T-helper 1 cell treated with Interleukin-12 subunit alpha and Interleukin-12 subunit beta and Interleukin-4 antibody, amounts not matched to agents 30 μg/mL and 1 μg/mL, for 36 hours (primary cell): ENCODE results near the gene UBE2L3.

Experiments used
- H3K27ac Mint-ChIP-seq: one replicate; pipeline ENCODE4 v1.8.0; 2021; ENCODE audit warnings: mild to moderate bottlenecking, mixed read lengths
- H3K27me3 Mint-ChIP-seq: one replicate; pipeline ENCODE4 v1.8.0; 2021; ENCODE audit warnings: low read depth, mixed read lengths
- H3K36me3 Mint-ChIP-seq: one replicate; pipeline ENCODE4 v1.8.0; 2021; ENCODE audit warnings: low read depth, mixed read lengths
- H3K4me1 Mint-ChIP-seq: one replicate; pipeline ENCODE4 v1.8.0; 2021; ENCODE audit warnings: low read depth, mixed read lengths
- H3K4me3 Mint-ChIP-seq: one replicate; pipeline ENCODE4 v1.8.0; 2021; ENCODE audit warnings: mild to moderate bottlenecking, moderate library complexity, mixed read lengths
- H3K9me3 Mint-ChIP-seq: one replicate; pipeline ENCODE4 v1.8.0; 2021; ENCODE audit warnings: mixed read lengths

The UBE2L3 gene

DNA sequence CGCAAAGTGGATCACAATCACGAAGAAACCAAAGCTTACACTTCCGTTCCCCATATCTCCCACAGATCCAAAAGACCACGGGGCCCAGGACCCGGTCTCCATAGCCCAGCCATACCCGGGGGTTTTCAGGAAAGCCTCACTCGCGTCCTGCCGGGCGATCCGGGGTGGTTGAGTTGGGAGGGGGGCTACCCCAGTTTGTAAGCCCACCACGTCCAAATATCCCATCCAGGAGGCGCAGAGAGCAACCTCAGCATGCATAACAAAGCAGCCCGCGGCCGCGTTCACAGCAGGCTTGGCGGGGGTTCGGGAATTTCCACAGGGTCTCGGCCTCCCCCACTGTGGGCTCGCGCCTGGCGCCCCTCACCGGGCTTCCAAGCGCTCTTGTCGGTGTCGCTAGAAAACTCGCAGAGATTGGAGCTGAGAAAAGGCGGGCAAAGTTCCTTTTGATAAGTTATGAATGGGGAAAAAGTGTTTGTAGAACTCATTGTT is 84.1 kb downstream of the UBE2L3 start:
- Mint-ChIP-seq H3K27ac (peak overlapping the region; percentile 84), H3K4me1 (peaks cover 27% of the 10 kb centered on the region), H3K36me3 (peaks cover 10% of the 10 kb centered on the region), H3K9me3 (no peaks in the 10 kb centered on the region), H3K4me3 (peak overlapping the region; percentile 92), H3K27me3 (no peaks in the 10 kb centered on the region)

DNA sequence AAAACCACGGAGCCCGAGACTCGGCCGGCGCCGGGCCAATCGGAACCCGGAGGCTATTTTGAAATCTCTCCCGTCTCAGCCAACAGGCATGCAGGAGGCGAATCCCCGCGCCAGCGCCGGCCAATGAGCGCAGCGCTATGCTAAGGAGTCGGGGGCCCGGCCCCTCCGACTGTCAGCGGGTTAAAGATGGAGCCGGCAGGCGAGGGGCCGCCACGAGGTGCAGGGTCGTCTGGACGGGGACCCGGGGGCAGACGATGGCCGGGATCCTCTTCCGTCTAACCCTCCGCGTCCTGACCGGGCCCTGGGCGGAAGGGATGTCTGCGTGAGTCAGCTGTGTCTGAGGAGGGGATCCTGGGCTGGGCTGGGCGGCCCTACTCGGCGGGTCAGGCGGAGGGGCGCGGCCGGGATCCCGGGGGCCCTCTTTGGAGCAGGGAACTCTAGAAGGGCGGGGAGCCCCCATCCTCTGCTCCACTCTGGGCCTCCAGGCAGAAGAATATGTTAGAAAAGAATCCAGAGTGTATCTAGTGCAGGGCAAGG is 84.6 kb downstream of the UBE2L3 start:
- Mint-ChIP-seq H3K4me1 (peaks cover 29% of the 10 kb centered on the region), H3K9me3 (no peaks in the 10 kb centered on the region), H3K36me3 (peaks cover 6% of the 10 kb centered on the region), H3K4me3 (peak overlapping the region; percentile 92), H3K27ac (peak overlapping the region; percentile 84), H3K27me3 (no peaks in the 10 kb centered on the region)

GRCh38 chr22:21652547-21653545 is 85.3 kb downstream of the UBE2L3 start:
- Mint-ChIP-seq H3K36me3 (peaks cover 6% of the 10 kb centered on the region), H3K9me3 (no peaks in the 10 kb centered on the region), H3K27me3 (no peaks in the 10 kb centered on the region), H3K4me3 (peak overlapping the region; percentile 92), H3K4me1 (peaks cover 30% of the 10 kb centered on the region), H3K27ac (no peak overlapping the region)

GRCh38 chr22:21657020-21657359 is 89.5 kb downstream of the UBE2L3 start:
- H3K36me3 Mint-ChIP-seq, result peaks cover 4% of the 10 kb centered on the region
- H3K4me3 Mint-ChIP-seq, result peak overlapping the region; percentile 82
- H3K27ac Mint-ChIP-seq, result peak overlapping the region; percentile 79
- no peaks in the 10 kb centered on the region for H3K9me3 Mint-ChIP-seq
- H3K27me3 Mint-ChIP-seq, result no peaks in the 10 kb centered on the region
- peaks cover 15% of the 10 kb centered on the region for H3K4me1 Mint-ChIP-seq

- Mint-ChIP-seq H3K9me3 (no peaks in the 10 kb centered on the region), H3K4me3 (peak overlapping the region; percentile 85), H3K27ac (peak overlapping the region; percentile 79), H3K4me1 (peaks cover 15% of the 10 kb centered on the region), H3K27me3 (no peaks in the 10 kb centered on the region), H3K36me3 (peaks cover 4% of the 10 kb centered on the region)
These were observed 90.0 kb downstream of the UBE2L3 start for GRCh38 chr22:21657360-21658032.

DNA sequence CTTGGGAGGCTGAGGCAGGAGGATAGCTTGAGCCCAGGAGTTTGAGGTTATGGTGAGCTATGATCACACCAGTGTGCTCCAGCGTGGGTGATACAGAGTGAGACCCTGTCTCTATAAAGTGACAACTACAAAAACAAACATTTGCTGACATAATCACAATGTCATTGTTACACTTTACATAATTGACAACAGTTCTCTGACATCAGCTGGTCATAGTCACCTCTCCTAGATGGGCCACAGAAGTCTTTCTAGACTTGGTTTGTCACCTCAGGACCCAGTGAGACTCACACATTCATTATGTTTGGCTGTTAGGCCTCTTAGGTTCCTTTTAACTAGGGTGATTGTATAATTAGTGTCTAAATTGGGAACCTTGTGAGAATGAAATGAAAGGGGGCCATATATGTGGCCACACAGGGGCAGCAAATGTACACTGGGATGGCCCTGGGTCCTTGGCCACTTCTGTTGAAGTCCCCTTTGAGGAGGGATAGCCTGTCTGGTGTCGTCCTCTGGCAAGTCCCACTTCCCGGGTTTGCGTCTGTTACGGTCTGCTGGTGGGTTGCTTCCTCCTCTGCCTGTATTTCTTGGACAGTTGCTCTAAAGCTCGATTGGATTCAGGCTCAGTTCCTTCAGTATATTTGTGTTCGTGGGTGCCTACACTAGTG is 92.5 kb downstream of the UBE2L3 start:
- H3K9me3 Mint-ChIP-seq, result no peaks in the 10 kb centered on the region
- no peak overlapping the region for H3K4me3 Mint-ChIP-seq
- H3K36me3 Mint-ChIP-seq, result no peaks in the 10 kb centered on the region
- peaks cover 12% of the 10 kb centered on the region for H3K4me1 Mint-ChIP-seq
- no peak overlapping the region for H3K27ac Mint-ChIP-seq
- no peaks in the 10 kb centered on the region for H3K27me3 Mint-ChIP-seq

- no peaks in the 10 kb centered on the region for H3K9me3 Mint-ChIP-seq
- H3K27ac Mint-ChIP-seq, result no peak overlapping the region
These were observed 93.4 kb downstream of the UBE2L3 start for GRCh38 chr22:21660904-21661303.

DNA sequence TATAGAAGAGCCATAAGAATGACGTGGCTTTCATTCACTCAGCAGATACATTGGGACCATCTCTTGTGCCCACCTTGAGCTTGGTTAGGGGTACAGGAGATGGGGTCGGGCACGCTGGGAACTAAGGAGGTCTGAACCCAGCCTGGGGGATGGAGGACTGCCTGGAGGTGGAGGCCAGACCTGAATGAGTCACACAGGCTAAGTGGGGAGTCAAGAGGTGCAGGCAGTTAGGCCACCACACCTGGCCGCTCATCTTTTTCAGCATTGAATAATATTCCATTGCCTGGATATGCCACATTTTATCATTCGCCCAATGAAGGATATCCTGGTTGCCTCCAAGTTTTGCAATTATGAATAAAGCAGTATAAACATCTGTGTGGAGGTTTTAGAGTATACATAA is 94.5 kb downstream of the UBE2L3 start:
- Mint-ChIP-seq H3K9me3 (no peaks in the 10 kb centered on the region), H3K4me1 (peaks cover 9% of the 10 kb centered on the region), H3K27me3 (no peaks in the 10 kb centered on the region), H3K4me3 (no peak overlapping the region), H3K36me3 (no peaks in the 10 kb centered on the region), H3K27ac (no peak overlapping the region)

More at GRCh38 chr22:21660904-21661303, 93.4 kb downstream of the UBE2L3 start:
- Mint-ChIP-seq H3K36me3 (no peaks in the 10 kb centered on the region), H3K4me3 (no peak overlapping the region), H3K4me1 (peaks cover 16% of the 10 kb centered on the region), H3K27me3 (no peaks in the 10 kb centered on the region)

- no peaks in the 10 kb centered on the region for H3K36me3 Mint-ChIP-seq
- no peaks in the 10 kb centered on the region for H3K9me3 Mint-ChIP-seq
- H3K4me3 Mint-ChIP-seq, result peak overlapping the region; percentile 14
- no peaks in the 10 kb centered on the region for H3K27me3 Mint-ChIP-seq
- peaks cover 12% of the 10 kb centered on the region for H3K4me1 Mint-ChIP-seq
- H3K27ac Mint-ChIP-seq, result peak overlapping the region; percentile 38
These were observed 96.2 kb downstream of the UBE2L3 start for GRCh38 chr22:21663738-21664137.

- H3K27me3 Mint-ChIP-seq, result no peaks in the 10 kb centered on the region
- H3K36me3 Mint-ChIP-seq, result peaks cover 5% of the 10 kb centered on the region
- peaks cover 14% of the 10 kb centered on the region for H3K4me1 Mint-ChIP-seq
- H3K9me3 Mint-ChIP-seq, result no peaks in the 10 kb centered on the region
- H3K27ac Mint-ChIP-seq, result peak overlapping the region; percentile 92
- peak overlapping the region; percentile 92 for H3K4me3 Mint-ChIP-seq
These were observed 97.7 kb downstream of the UBE2L3 start for GRCh38 chr22:21665047-21665851.

DNA sequence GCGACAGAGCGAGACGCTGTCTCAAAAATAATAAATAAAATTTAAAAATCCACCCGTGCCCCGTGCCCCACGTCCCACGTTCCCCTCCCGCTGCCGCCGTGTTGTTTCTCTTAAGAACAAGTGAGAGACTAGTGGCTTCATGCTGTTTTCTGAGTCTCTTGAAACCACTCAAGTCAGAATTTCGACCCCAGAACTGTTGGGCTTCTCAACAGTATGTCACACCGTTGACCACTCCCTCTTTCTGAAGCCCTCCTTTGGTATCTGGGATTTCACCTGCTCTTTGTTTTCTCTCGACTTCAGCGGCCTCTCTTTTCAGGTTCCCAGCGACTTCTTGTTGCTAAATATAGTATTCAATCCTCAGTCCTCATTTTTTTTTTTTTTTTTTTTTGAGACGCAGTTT is 99.3 kb downstream of the UBE2L3 start:
- Mint-ChIP-seq H3K9me3 (no peaks in the 10 kb centered on the region), H3K36me3 (peaks cover 12% of the 10 kb centered on the region), H3K27me3 (no peaks in the 10 kb centered on the region), H3K27ac (peak overlapping the region; percentile 80), H3K4me1 (peaks cover 14% of the 10 kb centered on the region), H3K4me3 (peak overlapping the region; percentile 92)

GRCh38 chr22:21669026-21669425 is 101.5 kb downstream of the UBE2L3 start:
- peaks cover 26% of the 10 kb centered on the region for H3K36me3 Mint-ChIP-seq
- H3K27ac Mint-ChIP-seq, result peak overlapping the region; percentile 36
- H3K4me3 Mint-ChIP-seq, result peak overlapping the region; percentile 44
- H3K27me3 Mint-ChIP-seq, result no peaks in the 10 kb centered on the region
- H3K9me3 Mint-ChIP-seq, result no peaks in the 10 kb centered on the region
- H3K4me1 Mint-ChIP-seq, result peaks cover 14% of the 10 kb centered on the region

GRCh38 chr22:21672107-21672629 is 104.7 kb downstream of the UBE2L3 start:
- H3K27ac Mint-ChIP-seq, result no peak overlapping the region
- no peaks in the 10 kb centered on the region for H3K9me3 Mint-ChIP-seq
- H3K4me1 Mint-ChIP-seq, result peaks cover 6% of the 10 kb centered on the region
- no peaks in the 10 kb centered on the region for H3K27me3 Mint-ChIP-seq
- peaks cover 29% of the 10 kb centered on the region for H3K36me3 Mint-ChIP-seq
- H3K4me3 Mint-ChIP-seq, result no peak overlapping the region
